ENCODE results near the gene FAM83E.
"Not testable (repeated sequence)": the region's sequence is repeated elsewhere in the genome, so short reads cannot be mapped to it uniquely, and the experiment has no call there.

FAM83E gene

DNA sequence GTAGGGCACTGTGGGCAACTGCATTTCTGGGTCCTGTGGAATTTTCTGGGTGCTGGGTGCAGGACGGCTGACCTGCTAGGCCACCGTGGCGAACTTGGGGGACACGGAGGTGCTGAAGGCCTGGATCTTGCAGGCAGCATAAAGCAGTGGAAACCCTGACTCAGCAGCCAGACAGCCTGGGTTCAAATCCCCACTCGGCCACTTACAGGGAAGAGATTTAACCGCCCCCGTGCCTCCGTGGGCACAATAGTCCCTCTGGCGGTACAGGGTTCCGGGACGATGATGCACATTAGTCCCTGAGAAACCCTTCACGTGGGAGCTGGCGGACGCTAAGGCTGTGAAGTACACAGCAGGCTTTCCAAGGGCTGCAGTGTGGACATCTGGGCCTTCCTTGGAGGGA, 3.0 kb downstream of the FAM83E start:
- ATAC-seq = no peak

DNA sequence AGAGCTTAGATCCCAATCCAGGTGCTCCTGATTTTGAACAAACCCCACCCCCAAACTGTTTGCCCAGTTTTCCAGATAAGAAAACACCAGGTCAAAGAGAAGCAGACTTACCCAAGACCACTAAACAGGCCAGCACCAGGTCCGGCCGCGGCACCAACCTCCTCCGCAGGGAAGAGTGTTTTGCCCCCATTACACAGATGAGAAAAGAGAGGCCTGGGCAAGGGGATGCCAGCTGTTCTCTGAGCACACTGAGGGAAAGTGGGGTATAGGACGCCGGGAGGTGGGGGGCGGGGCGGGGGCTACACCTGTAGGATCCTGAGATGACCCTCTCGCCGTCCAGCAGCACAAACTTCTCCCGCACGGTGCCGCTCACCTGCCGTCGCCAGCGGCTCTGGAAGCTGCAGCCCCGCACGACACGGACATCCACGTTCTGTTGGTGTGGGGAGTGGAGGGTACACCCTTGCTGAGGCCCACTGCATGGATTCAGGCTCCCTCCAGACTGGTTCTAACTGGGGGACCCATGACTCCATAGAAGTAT, 5.2 kb downstream of the FAM83E start:
- no peak for DNase-seq
- no peak for ATAC-seq

More for the DNA sequence above, 3.0 kb downstream of the FAM83E start:
- no peak for DNase-seq

GRCh38 chr19:48608798-48609263, 6.0 kb downstream of the FAM83E start:
- ATAC-seq (peak; percentile 51), DNase-seq (peak; percentile 55)

DNA sequence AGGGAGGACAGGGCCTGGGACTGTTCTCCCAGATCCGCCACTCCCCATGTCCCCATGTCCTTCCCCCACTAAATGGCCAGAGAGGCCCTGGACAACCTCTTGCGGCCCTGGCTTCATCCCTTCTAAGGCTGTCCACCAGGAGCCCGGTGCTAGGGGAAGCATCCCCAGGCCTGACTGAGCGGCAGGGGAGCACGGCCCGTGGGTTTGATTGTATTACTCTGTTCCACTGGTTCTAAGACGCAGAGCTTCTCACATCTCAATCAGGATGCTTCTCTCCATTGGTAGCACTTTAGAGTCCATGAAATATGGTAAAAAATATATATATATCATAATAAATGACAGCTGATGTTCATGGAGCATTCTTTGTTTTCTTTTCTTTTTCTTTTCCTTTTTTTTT, 7.5 kb downstream of the FAM83E start:
- no peak for ATAC-seq
- no peak for DNase-seq

- DNase-seq (no peak), ATAC-seq (no peak)
Measured at GRCh38 chr19:48606463-48607358, 8.2 kb downstream of the FAM83E start, which contains the start of gene SPACA4. Gene SPACA4 (plus strand): TSS chr19:48606742. CDS start chr19:48606979, 237 bp downstream.

DNA sequence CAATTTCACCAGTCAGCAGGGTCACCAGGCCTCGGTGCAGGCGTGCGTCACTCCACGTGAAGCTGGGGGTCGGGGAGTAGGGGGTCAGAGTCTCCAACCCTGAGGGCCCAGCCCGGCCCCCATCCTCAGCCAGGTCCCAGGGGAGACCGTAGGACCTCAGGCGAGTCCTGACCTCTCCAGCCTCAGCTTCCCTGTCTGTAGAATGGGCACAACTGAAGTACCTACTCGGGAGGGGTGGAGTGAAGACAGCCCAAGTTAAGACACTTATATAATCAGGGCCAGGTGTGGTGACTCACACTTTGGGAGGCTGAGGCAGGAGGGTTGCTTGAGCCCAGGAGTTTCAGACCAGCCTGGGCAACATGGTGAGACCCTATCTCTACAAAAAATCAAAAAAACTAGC, 11.0 kb downstream of the FAM83E start:
- DNase-seq (no peak), ATAC-seq (no peak)

GRCh38 chr19:48603449-48603848, 11.4 kb downstream of the FAM83E start:
- DNase-seq (no peak), ATAC-seq (no peak)

DNA sequence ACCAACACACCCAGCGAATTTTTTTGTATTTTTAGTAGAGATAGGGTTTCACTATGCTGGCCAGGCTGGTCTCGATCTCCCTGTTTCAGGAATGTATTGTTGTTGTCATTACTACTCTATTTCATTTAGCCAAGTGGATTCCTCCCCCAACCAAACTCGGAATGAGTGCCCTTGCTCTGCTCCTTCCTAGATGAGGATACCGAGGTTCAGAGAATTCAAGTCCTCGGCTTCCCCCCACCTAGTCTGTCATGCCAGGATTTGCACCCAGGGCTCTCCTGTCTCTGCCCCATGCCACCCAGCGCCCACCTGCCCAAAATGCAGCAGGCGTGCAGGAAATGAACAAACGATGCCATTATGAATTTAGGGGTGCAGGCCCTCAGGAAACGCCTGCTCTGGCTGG, 11.9 kb downstream of the FAM83E start:
- ATAC-seq (no peak), DNase-seq (no peak)

GRCh38 chr19:48600679-48601417, 14.0 kb downstream of the FAM83E start:
- ATAC-seq (no peak), DNase-seq (no peak)

GRCh38 chr19:48598996-48599700, 15.7 kb downstream of the FAM83E start:
- no peak for ATAC-seq
- no peak for DNase-seq

GRCh38 chr19:48596679-48597465, 18.0 kb downstream of the FAM83E start:
- ATAC-seq (peak; percentile 32), DNase-seq (peak; percentile 21)

DNA sequence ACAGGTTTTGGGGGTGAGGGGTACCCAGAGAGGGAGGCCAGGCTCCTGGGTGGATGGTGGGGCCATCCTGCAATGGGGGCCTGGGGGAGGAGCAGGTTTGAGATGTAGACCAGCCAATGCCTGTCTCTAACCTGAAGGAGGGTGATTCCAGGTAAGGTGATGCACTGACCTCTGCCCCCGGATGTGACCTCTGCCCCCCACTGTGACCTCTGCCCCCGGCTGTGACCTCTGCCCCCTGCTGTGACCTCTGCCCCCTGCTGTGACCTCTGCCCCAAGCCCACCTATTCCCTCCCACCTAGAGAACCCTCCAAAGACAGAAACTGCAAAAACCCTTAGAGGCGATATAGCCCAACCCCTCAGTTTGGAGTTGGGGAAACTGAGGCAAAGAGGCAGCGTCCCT, 18.6 kb downstream of the FAM83E start:
- ATAC-seq = no peak

DNA sequence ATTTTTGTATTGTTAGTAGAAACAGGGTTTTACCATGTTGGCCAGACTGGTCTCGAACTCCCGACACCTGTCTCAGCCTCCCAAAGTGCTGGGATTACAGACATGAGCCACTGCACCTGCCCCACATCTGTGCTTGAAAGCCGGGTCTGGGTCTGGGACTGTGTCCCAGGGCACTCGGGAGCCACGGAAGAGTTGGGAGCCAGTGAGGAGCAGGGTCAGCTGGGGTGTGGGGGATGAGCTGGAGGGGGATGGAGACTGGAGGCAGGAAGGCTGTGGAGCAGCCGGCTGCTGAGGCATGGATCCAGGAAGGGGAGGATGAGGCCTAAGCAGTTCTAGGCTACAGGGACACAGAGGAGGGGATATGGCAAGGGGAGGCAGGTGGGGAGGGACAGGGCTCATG, 19.0 kb downstream of the FAM83E start:
- ATAC-seq = no peak
- DNase-seq = no peak

More for the DNA sequence above, 18.6 kb downstream of the FAM83E start:
- DNase-seq = no peak

DNA sequence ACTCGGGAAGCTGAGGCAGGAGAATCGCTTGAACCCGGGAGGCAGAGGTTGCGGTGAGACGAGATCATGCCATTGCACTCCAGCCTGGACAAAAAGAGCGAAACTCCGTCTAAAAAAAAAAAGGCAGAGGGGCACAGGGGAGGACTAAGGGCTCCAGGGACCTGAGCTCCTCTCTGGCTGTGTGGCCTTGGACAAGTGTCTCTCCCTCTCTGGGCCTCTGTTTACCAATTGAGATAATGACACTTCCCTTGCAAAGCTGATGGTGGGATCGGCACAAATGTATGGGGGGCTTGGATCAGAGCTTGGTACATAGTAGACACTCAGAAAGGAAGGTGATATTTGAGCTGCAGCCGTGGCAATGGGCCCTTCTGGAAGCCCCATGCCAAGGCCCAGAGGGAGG, 19.7 kb downstream of the FAM83E start:
- ATAC-seq (no peak), DNase-seq (no peak)

- ATAC-seq = no peak
- DNase-seq = no peak
Measured at GRCh38 chr19:48591021-48591420, 23.9 kb downstream of the FAM83E start.

DNA sequence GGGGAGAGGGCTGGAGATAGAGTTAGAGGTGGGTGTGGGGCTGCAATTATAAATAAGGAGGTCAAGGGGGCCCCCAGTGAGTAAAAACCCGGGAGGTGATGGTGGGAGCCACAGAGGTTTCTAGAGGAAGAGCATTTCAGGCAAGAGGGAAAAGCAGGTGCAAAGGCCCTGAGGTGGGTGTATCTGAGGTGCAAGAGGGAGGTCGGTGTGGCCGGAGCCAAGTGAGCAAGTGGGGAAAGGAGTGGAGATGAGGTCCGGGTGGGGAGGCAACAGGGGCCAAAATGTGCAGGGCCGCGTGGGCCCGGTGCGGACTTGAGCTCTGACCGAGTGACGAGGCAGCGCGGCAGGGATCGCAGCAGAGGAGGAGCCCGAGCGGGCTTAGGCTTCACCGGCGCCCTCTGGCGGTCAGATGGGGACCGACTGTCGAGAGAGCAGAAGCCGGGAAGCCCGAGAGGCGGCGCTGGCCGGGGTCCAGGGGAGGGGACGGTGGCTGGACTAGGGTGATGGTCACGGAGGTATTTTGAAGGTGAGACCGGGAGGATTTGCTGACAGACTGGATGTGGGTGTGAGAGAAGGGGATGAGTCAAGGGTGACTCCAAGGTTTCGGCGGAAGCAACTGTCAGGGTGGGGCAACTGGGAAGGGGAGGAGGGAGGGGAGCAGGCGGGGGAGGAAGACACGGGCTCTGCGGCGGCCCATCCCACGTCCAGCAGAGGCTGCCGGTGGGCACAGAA, 26.0 kb downstream of the FAM83E start:
- ATAC-seq (peak; percentile 85), DNase-seq (peak; percentile 95)

GRCh38 chr19:48587387-48587786, 27.5 kb downstream of the FAM83E start:
- ATAC-seq = no peak
- no peak for DNase-seq

DNA sequence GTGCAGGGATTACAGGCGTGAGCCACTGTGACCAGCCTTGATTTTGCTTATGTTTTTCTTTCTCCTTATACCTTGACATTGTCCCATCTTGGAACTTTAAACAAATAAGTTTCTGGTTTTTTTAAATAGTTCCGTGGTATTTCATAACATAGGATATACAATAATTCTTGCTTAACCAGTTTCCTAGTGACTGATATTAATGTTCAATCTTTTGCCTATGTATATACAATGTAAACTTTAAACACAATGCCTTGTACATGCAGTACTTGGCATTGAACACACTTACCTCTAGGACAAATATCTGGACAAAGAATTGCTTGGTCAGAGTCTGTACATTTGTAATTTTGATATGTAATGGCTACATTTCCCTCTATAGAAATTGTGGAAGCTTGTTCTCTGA, 32.7 kb downstream of the FAM83E start:
- no peak for ATAC-seq
- DNase-seq = no peak

DNA sequence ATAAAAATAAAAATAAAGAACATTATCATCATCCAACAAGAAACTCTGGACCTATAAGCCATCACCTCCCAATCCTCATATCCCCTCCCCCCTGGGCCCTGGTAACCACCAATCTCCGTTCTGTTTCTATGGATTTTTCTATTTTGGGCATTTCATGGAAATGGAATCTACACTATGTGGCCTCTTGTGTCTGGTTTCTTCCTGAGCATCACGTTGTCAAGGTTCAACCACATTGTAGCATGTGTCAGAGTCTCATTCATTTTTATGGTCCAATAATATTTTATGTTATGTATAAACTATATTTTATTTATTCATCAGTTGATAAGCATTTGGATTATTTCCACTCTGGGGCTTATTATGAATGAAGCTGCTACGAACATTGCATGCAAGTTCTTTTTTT, 36.0 kb downstream of the FAM83E start:
- DNase-seq (no peak), ATAC-seq (no peak)

- not testable (repeated sequence) for ATAC-seq, DNase-seq
Measured at GRCh38 chr19:48577908-48578307, 37.0 kb downstream of the FAM83E start.
